ENCODE results near the gene HES3.

Gene HES3

DNA sequence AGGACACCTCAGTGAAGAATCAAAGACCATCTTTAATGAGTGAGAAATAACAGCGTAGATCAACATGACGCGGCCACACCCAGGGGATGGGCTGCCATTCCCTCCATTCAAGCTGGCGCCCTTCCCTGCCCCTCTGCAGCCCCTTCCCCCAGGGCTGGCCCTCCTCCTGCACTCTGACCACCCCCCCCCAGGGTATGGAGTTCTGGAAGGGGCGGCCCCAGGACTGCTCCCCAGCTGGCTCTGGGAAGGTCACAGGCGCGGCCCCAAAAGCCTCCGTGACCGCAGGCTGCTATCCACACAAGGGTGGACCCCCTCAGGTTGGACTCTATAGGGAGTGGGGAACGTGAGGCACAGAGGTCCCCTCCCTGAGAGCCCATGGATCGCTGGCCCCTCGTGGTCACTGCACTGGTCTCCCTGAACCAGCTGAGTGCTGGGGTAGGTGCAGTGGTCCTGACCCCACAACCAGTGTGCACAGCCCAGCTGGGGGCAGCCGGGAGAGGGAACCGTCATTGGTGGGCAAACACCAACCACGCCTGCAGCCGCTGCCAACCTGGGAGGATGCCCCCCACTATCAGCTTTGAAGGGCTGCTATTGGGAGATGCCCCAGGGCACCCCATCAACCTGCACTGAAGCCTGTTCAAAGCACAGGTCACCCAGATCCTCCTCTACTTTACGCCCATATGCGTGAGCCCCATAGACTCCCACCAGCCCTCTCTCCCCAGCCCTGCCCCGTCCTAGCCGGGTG is 33.0 kb downstream of the HES3 start:
- no peak for DNase-seq

- no peak for DNase-seq
Observed at GRCh38 chr1:6278263-6278662, 34.3 kb downstream of the HES3 start.

DNA sequence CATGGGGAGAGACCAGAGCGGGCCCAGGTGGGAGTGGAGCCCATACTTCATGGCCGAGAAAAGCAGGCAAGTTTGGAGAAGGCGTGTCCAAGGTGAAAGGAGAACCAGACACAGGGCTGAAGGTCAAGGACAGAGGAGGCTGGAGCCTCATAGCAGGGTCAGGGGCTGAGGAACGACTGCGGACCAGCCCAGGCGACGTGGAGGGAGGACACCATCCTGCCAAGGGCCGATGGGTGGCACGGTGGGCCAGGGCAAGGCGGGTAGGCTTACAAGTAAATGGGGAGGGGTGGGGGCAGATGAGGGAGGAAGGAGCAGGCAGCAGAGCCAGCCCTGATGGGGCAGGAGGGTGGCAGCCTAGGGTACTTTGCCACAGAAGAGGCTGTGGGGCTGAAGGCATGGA is 35.1 kb downstream of the HES3 start:
- no peak for DNase-seq

DNA sequence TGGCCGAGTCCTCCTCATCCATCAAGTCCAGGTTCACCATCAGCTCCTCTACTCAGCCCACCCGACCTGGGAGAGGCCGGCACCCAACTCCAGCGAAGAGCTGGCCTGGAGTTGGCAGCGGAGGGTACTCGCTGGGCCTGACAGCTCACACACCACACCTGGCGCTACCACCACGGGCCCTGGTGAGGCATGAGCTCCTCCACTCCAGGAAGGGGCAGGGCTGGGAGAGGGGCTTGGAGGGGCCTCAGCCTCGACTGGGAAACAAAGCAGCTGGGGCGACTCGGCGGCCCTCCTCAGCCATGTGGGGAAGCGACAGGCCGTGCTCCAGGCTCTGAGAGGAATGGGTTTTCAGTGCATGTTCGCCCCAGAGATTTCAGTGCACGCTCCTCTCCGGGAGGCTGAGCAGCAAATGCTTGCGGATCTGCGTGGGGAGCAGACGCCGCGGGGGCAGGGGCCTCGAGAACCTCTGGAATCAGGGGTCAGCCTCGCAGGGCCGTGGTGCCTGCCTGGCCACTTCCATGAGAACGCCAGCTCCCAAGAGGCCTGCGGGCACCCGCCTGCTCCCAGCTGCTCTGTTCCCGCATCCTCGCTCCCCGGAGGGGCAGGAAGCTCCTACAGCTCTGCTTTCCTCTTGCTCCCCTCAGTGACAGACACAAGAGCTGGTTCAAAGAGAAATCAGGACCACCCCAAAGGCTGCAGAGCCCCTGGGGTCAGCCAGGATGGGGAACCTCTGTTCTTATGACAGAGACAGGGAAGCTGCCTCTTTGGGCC is 35.8 kb downstream of the HES3 start:
- DNase-seq = no peak

GRCh38 chr1:6280761-6281451 is 36.9 kb downstream of the HES3 start:
- DNase-seq = no peak

DNA sequence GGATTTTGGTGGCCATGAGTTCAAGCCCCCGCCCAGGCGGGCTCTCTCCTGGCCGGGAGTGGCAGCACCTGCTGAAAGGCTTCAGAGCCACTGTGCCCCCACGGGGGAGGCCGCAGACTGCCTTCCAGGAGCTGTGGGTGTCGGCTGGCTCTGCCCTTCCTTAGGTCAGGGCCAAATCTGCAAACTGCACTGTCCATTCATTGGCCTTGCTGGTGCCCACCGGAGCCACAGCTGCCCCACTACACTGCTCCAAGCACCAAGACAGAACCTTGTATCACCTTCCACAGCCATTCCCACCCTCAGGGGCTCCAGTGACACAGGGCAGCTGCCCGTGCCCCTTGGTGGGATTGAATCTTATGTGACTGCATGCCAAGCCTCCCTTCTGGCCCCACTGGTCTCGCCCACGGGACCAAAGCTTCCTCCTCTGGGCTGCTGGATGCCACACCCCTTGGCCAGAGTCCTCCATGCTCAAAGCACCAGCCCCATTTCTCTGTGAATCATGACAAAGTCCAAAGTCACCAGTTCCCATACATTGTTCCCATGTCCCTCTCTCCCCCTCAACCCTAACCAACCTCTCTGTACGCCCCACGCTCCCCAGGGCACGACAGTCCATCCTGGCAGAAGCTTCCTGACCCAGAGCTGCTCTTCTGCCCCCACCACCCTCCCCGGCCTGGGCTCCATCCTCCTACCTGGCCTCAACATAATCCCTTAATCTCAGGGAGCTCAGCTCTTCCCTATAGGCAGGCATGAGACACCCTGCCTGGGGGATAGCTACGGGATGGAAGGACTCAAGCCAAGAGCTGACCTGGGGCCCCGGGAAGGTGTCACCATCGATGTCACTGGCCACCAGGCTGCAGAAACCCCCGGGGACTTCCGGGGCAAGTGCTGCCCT is 37.8 kb downstream of the HES3 start:
- no peak for DNase-seq

- no peak for DNase-seq
Observed at GRCh38 chr1:6282577-6283270, 38.7 kb downstream of the HES3 start.

GRCh38 chr1:6285336-6285735 is 41.4 kb downstream of the HES3 start:
- no peak for DNase-seq

DNA sequence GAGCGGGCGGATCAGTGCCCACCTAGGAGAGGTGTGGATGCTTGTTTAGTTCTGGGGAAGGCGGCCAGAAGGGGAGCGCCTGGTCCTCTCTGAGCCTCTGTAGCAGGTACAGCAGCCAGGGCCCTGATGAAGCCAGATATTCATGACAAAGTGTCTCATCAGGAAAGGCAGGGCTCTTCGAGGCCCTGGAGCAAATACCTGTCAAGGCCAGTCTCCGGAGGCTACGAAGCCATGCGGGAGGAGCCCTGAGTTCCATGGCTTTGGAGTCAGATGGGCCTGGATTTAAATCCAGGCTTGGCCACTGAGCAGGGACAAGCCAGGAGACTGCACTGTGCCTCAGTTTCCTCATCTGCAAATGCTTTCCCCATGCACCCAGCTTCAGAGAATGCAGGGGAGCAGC is 42.3 kb downstream of the HES3 start:
- no peak for DNase-seq

DNA sequence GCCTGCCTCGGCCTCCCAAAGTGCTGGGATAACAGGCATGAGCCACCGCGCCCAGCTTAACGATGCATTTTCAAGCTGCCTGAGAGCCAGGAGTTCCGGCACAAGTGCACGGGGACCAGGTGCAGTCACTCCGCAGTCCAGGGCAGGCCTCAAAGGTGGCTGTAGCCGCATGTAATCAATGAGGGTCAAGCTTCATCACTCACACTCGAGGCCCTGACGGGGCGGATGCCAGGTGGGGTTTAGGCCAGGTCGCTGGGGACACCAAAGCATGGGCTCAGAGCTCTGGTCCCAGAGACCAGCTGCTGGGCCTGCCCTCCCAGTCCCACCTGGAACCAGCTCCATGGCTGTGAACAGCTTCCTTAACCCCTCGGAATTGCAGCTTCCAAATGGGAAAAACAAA is 43.0 kb downstream of the HES3 start:
- DNase-seq = no peak

DNA sequence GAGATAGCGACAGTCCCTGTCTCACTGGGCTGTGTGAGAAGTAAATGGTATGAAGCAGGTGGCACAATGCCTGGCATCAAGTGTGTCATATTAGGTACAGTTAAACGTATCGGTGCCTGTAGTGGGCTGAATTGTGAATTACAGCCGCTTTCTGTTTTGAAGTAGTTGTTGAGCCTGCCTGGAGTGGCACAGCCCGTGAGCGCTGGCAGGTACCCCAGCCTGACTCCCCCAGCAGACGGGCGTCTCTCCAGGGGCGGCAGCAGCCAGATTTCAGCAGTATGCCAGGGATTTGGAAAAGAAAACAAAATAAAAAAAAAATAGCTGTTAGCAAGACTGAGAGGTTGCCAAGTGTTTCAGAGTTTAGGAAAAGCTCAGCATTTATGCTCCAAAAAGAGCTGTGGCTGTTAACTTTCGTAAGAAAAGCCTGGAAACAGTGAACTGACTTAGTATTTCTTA is 43.5 kb downstream of the HES3 start:
- DNase-seq = peak in 37 of 51 donors; percentile 6 to 73 (median 37)

GRCh38 chr1:6288026-6288425 is 44.0 kb downstream of the HES3 start:
- DNase-seq = no peak

- DNase-seq = no peak
Observed at GRCh38 chr1:6288665-6289064, 44.7 kb downstream of the HES3 start.

GRCh38 chr1:6292102-6292501 is 48.1 kb downstream of the HES3 start:
- no peak for DNase-seq

- DNase-seq = no peak
Observed at GRCh38 chr1:6294080-6294889, 50.3 kb downstream of the HES3 start.

DNA sequence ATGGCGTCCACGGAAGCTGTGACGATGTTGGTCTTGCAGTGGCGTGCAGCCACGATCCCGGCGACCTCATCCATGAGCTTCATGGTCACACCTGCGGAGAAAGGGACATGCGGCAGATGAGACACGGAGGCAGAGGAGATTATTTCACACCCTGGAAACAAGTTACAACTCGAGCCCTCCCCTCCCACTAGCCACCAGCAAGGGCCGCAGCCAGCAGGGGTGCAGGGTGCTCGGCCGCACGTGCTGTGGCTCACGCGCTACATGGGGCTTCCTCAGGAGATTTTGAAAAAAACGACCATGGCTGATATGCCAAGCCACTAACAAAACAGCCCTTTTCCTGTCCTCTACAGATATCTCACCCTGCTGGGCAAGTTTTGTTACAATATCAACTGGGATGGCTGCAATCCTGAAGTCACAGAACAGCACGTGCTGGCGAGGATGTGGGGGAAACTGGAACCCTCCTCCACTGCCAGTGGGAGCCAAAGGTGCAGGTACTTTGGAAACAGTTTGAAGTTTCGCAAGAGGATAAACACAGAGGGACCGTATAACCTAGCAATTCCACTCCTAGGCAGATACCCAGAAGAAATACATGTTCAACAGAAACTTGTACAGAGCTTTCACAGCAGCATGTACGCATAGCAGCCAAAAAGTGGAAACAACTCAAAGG is 51.0 kb downstream of the HES3 start:
- DNase-seq = no peak
